ENCODE measurements around the gene PXK.
"Not testable (repeated sequence)": the region's sequence is repeated elsewhere in the genome, so short reads cannot be mapped to it uniquely, and the experiment has no call there.

Gene PXK

DNA sequence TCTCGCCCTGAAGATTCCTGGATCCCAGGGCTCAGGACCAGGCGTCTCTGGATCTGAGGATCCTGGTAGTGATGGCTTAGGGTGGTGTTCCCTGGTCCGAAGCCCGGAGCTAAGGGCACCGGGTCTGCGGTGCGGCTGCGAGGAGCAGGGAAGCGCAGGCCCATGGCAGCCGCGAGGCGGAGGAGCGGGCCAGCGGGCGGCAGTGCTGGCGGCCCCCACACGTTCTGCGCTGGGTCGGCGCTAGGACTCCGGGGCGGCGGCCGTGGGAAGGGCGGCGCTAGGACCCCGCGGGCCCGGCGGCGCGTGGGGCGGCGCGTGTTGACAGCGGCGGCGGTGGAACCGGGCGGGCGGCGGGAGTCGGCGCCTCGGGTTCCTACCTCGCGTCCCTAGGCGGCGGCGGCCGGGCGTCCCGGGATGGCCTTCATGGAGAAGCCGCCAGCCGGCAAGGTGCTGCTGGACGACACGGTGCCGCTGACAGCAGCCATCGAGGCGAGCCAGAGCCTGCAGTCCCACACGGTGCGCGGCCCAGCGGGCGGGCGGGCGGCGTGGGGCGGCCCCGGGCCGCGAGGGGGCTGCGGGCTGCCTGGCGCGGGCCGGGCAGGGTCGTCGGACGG is at the start of gene PXK:
PXK (plus strand) TSS at position 318 of the 614 bp plus-strand sequence; CDS start at position 415, 97 bp downstream.
- DNase-seq, result peak; percentile 81

DNA sequence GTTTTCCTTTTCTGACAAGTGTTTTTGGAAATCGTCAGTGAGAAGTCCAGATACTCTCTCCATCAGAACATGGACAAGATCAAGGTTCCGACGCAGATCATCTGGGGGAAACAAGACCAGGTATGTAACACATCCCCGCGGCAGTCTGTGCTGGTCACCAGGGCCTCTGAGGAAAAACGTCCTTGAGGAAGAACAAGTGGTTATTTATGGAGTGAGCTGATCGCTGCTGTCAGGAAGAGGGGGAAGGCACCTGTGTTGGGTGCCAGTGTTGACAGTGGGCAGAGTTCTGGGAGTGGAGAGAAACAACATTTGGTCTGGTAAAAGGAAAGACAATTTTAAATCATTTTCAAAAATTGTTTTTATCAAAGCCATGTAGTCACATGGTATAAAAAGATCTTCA is 47.4 kb upstream of the PXK start:
- DNase-seq, result no peak

DNA sequence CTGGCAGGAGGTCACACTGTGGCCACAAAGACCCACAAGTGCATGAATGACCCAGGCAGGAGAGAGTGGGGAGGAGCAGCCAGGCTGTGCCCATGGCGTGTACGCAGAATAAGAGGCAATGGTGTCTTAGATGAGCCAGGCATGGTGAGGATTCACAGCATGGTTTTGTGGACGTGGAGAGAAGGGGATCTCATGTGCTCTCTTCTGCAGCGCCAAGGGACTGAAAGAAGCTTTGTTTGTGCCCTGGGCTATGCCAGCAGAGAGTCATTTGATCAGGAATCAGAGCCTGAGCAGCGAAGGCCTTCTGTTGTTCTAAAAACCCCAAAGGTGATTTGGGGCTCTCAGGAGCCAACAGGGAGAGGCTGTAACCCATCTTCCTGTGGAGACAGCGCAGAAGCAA is 45.3 kb upstream of the PXK start:
- DNase-seq, result no peak

DNA sequence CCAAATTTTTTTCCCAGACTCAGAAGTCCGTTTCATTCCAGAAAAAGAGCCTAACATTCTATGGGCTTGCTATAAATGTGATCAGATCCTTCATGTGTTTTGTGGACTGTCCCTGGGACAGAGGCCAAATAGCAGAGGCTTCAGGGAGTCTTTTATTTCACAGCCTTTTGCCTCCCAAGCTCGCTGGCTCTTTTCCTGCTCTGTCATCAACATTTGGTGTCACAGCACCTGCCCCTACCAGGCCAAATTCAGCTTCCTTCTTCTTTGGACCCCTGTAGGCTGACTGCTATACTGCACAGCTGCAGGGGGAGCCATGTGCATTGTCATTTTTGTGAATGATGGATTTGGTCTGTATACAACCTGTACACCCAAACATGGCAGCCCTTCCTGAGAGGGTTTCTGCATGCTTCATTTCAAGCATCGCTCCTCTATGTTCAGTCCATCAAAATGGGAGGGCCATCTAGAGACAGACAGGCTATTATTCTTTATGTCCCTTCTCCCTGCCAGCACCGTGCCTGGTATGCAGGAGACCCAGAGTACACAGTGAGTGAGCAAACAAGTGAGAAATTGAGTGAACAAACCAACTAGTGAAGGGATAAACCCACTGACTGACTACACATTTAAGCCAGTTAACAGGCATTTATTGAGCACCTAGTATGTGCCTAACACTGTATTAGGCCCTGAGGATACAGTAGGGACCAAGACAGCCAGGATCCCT is 44.5 kb upstream of the PXK start:
- no peak for DNase-seq

DNA sequence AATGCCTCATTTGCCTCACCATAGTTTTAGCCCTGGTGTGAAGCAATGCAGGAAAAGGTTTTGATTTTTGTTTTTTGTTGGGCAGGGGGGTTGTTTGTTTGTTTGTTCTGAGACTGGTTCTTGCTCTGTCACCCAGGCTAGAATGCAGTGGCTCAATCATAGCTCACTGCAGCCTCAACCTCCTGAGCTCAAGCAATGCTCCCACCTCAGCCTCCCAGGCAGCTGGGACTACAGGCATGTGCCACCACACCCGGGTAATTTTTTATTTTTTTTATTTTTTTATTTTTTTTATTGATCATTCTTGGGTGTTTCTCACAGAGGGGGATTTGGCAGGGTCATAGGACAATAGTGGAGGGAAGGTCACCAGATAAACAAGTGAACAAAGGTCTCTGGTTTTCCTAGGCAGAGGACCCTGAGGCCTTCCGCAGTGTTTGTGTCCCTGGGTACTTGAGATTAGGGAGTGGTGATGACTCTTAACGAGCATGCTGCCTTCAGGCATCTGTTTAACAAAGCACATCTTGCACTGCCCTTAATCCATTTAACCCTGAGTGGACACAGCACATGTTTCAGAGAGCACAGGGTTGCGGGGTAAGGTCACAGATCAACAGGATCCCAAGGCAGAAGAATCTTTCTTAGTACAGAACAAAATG is 43.6 kb upstream of the PXK start:
- DNase-seq, result not testable (repeated sequence)

DNA sequence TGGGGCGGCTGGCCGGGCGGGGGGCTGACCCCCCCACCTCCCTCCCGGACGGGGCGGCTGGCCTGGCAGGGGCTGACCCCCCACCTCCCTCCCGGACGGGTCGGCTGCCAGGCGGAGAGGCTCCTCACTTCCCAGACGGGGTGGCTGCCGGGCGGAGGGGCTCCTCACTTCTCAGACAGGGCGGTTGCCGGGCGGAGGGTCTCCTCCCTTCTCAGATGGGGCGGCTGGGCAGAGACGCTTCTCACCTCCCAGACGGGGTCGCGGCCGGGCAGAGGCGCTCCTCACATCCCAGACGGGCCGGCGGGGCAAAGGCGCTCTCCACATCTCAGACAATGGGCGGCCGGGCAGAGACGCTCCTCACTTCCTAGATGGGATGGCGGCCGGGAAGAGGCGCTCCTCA is 42.2 kb upstream of the PXK start:
- DNase-seq, result not testable (repeated sequence)

DNA sequence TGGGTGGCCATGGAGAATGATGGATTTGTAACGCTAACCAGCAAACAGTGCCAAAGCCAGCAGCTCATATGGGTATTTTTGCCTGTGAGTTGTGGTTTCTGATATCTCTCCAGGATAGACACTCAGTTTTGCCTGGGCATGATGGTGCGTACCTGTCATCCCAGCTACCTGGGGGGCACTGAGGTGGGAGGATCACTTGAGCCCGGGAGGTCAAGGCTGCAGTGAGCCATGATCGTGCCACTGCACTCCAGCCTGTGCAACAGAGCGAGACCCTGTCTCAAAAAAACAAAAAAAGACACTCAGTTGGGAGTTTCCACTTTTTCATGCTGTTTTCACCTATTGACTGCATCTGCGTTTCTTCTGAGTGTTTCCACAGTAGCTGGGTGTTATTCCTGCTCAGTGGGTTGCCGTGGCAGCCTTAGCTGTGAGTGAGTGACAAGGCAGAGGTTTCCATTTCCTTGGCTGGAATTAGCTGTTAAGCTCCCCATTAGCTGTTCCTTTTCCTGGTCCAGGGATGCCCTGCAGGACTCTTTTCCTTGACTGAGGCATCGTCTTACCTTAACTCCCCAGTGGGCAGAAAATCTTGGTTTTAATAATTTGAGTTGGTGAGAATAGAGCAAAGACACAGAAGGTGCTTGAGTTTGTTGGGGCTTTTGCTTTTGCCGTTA is 40.9 kb upstream of the PXK start:
- DNase-seq, result no peak

DNA sequence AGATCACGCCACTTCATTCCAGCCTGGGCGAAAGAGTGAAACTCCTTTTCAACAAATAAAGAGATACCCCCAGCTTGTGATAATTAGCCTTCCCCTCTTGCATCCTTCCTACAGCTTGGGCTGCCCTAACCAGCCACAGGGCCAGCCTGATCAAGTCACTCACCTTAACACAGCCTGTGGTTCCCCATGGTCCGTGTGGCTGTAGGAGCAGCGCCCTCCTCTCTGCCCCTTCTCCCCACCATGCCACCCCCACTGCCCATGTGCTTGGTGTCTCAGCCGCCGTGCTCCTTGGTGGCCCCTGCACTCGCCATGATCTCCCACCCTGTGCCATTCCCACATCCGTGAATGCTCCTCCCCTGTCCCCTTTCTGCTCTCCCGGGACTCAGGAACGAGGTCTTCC is 39.8 kb upstream of the PXK start:
- no peak for DNase-seq

DNA sequence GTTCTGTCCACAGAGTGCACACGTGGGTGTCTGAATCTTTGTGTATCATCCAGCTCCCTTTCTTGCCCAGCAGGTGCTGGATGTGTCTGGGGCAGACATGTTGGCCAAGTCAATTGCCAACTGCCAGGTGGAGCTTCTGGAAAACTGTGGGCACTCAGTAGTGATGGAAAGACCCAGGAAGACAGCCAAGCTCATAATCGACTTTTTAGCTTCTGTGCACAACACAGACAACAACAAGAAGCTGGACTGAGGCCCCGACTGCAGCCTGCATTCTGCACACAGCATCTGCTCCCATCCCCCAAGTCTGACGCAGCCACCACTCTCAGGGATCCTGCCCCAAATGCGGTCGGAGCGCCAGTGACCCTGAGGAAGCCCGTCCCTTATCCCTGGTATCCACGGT is 39.2 kb upstream of the PXK start:
- DNase-seq, result no peak

DNA sequence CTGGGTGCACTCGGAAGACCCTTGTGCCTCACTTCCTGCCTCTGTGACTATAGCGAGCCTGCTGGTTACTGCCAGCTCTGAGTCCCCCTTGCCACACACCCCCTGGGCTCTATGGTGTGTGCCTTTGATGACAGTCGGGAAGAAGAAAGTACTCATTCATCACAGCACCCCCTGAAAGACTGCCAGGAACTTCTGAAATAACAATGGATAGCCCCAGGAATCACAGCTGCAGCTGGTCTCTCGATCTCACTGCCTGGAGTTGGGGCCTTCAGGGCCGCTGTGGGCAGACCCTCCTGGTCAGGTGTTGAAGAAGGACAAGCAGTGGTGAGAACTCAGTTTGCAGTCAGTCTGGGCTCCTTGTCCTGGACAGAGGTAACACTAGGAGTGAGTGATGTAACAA is 36.4 kb upstream of the PXK start:
- DNase-seq, result no peak

DNA sequence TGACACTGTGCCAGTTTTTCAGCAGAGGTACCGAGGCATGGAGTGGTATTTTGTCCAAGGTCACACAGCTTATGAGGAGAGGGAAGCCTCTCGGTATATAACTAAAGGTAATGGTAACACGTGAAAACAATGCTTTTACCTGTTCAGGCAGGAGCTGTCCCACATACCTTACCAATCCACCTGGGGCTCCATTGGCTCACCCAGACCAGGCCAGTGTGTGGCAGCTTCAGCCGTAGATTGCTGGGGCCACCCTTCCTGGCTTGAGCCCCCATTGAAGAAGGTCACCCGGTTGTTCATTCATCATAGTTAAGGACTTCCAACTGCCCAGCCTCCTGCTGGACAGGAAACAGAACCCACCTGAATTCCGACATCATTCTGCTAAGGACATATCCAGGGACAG is 35.8 kb upstream of the PXK start:
- DNase-seq, result no peak

DNA sequence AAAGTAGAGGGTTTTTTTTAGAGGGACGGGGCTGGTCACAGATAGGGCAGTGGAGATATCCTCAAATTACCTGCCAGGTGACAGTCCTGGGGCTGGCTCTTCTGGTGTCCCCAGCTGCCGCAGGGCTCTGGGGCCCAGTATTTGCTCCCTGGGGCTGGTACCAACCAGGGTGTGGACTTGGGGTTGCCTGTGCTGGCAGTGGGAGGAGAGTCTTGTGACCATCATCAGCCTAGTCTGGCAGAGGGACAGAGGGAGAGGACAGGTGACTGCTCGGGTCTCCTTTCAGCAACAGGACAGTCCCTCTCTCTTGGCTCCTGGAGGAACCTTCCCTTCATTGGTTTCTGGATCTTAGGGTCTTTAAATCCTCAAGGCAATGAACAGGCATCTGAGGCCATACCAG is 34.5 kb upstream of the PXK start:
- no peak for DNase-seq

DNA sequence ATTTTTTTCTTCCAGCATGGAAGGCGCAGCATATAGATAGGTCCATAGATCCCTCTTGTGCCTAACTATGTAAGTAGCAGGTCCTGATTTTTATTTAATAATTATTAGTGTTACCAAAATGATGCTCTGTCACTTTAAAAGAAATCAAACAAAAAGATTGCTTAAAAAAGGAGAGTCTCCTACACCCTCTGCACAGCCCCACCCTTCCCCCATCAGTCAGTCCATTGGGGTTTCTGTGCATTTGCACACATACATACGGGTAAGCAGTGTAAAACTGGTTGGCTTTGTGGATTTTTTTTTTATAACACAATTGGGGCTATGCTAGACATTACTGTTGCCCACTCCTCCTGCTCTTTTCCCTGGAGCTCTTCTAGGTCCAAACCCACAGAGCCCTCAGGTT is 33.6 kb upstream of the PXK start:
- no peak for DNase-seq

DNA sequence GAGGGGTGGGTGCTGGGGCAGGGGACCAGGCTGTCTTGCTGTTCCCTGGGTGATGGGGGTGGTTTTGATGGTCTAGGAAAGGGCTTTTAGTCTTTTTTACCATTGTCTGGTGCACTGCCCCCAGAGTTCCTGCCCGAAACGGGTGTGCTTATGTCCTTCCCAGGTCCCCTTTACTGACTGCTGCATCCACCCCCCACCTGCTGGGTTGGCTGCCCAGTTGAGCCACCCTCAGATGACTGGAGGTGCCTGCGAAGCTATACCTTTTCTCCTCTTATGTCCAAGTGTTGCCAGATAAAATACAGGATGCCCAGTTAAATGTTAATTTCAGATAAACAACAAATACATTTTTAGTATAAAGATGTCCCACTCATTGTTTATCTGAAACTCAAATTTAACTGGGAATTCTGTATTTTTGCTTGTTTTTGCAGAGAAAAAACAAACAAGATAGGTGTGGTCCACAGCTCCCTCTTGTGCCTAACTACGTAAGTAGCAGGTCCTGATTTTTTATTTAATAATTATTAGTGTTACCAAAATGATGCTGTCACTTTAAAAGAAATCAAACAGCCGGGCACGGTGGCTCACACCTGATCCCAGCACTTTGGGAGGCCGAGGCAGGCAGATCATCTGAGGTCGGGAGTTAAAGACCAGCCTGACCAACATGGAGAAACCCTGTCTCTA is 32.7 kb upstream of the PXK start:
- DNase-seq, result peak; percentile 9

DNA sequence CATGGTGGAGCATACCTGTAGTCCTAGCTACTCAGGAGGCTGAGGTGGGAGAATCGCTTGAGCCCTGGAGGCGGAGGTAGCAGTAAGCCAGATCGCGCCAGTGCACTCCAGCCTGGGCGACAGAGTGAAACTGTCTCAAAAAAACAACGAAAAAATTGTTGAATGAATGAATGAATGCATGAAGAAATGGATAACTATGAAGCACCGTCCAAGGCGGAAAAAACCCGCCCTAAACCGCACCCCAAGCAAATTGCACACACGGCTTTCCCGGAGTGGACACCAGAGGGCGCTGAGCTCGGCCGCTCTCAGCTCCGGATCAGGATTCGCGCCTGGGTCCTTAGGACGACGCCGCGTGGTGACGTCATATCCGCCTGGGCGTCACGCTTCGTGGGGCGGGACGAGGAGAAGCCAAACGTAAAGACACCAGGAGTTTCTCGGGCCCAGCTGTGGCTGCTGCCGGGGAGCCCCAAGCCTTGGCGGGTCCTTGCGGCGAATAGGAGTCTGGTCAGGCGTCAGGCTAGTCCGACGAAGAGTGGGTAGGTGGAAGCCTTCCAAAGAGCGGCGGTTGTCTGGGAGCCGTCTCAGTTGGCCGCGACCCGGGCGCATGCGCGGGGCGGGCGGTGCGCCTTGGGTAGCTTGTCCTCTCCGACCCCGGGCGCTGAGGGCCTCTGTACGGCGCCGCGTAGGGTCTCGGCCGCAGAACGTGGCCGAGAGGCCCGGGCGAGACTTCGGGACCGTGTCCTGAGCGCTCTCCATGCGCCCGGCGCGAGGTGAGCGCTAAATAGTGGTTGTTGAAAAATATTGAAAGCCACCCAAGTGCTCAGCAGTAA is 26.6 kb upstream of the PXK start, which contains the start of the genes HTD2 and RPP14:
HTD2 (plus strand) TSS at position 639 of the 830 bp plus-strand sequence. CDS start 11,094 bp downstream, outside the sequence.
RPP14 (plus strand) TSS at position 364 of the 830 bp plus-strand sequence. CDS start 4,085 bp downstream, outside the sequence.
- DNase-seq, result peak; percentile 98

DNA sequence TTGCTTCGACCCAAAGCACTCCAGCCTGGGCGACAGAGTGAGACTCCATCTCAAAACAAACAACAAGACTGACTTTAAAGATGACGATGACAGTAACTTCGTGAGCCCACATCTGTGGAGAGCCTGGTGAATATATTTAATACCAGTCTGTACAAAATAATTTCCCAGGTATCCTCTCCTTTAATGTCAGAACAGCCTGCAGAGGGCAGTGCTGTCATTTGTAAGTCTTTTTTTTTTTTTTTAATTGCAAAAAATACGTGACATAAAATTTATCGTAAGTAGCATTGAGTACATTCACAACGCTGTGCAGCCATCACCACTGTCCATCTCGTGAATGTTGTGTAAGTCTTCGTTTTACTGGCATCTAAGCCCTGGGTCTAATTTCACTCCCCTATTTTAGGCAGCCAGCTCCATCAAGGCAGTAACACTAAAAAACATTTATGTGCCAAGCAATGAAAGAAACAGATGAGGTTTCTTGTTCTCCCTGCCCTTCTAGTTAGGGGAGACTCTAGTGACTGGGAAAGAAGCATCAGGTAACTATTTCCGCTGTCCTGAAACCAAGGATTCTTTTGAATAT is 25.0 kb upstream of the PXK start:
- peak; percentile 78 for DNase-seq

DNA sequence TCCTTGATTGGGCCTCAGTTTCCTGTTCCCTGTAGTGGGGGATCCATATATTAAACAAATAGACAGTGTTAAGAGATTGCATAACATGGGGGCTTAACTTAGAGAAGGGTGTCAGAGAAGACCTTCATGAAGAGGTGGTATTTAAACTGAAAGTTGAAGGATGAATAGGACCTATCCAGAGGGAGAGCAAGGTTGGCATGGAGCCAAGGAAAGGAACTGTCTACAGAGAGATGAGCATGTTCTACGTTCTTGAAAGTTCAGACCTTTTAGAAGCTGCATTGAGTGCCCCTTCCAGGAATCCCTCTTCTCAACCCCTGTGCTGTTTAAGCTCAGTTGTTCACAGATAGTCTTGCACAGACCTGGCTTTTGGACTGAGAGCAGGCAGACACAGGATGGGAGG is 24.0 kb upstream of the PXK start:
- no peak for DNase-seq

DNA sequence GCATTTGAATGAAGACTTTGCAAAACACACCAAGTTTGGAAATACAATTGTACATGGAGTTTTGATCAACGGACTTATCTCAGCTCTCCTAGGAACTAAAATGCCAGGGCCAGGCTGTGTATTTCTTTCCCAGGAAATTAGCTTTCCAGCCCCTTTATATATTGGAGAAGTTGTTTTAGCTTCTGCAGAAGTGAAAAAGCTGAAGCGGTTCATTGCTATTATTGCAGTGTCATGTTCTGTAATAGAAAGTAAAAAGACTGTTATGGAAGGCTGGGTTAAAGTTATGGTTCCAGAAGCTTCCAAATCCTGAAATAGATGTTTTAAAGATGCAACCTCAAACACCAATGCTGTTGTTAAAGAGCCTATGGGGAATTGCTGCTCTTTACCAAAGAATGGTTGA is 14.9 kb upstream of the PXK start:
- no peak for DNase-seq

DNA sequence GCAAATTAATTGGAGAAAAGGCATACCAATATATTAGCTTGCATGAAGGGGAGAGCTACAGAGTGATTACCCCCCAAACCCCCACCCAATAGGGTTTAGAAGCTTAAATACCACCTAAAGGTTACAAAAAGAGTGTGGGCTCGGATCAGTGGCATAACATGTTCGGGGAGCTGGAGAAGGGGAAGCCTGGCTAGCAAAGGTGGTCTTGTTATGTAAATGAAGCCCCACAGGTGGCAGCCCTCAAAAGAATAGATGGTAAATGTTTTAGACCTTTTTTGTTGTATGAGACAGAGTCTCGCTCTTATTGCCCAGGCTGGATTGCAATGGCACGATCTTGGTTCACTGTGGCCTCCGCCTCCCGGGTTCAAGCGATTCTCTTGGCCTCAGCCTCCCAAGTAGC is 10.9 kb upstream of the PXK start:
- no peak for DNase-seq

DNA sequence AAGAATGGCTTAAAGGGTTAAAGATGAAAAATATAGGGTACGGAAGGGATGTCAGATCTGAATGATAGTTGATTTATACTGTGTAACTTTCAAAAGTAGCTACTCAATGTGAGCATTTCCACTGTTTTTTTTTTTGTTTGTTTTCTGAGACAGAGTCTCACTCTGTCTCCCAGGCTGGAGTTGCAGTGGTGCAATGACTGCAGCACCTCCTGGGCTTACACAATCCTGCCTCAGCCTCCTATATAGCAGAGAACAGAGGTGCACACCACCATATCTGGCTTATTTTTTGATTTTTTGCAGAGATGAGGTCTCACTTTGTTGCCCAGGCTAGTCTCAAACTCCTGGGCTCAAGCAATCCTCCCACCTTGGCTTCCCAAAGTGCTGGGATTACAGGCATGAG is 9.9 kb upstream of the PXK start:
- no peak for DNase-seq

DNA sequence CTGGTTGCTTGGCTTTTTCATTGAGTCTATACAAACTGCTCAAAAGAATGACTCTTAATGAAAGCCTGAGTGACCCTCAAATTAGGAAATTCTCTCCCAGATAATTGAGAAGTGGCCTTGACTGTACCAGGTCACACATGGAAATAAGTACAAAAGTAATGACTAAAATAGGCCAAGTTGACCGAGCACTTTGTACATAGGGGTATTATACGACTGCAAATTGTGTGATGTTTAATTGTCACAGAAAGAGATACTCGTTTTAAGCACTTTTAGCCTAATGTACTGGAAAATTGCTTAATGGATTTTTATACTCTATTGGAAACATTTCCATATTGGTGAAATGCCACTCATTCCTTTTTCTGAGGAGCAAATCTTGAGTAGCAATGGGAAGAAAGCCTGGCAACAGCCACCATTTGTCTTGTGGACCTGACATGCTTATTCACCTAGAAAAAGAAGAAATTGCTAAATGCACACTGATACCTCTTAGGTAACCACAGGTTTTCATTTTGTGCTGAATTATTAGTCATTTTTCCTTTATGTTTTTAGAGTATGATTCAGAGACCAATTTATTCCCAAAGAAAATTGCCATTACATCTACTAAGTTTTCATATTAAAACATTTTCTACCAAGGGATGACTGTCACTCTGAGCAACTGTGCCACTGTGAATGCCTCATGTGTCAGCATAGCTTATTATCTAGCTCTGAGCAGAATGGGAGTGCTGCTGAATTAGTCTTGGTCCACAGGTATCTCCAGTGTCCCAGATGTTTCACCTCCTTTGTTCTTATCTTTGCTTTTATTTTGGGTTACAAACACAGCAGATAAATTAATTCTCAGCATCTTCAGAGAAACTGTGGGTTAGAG is 8.9 kb upstream of the PXK start:
- no peak for DNase-seq
